IMR-90 (cell line): ENCODE data around the gene TRIM10. TPM values are rescaled to one million over a fixed set of nuclear protein-coding genes. Genes with fewer than 3 reads are reported as not detected.
A peak's percentile ranks its signal among the peaks of the same experiment; 100 is the strongest.

Experiments used
- ATAC-seq: fragments of 200-7000 bp; cut with Tn5 transposase; 2 replicates; pipeline ENCODE4 v1.9.1; 2020; ENCODE audit warnings: low read depth, mild to moderate bottlenecking, moderate library complexity
- BruUV-seq: library from RNA; stranded (reverse); fragments of 400-500 nt; replicated peaks from 2 replicates; lab custom pipeline; 2021; lab: Mats Ljungman, UMichigan
- CTCF ChIA-PET: fragments of 300-600 bp; formaldehyde crosslinking; extraction: SDS; loops from one replicate; lab custom pipeline; 2021; ENCODE audit warnings: antibody characterized with exemption; lab: Yijun Ruan, JAX
- POLR2A ChIA-PET: fragments of 300-600 bp; sonication (Branson Sonifier 250); formaldehyde crosslinking; loops from one replicate; lab custom pipeline; 2022; ENCODE audit warnings: antibody characterized with exemption; ENCODE audit not compliant: unreplicated experiment; lab: Charles Lee
- DNase-seq: peaks from one replicate; pipeline ENCODE4 v3.0.0; 2013
- H2AFZ ChIP-seq: replicated peaks from 2 replicates; pipeline ENCODE3; 2013; ENCODE audit warnings: low read length, mild to moderate bottlenecking; ENCODE audit not compliant: poor library complexity
- H2AK5ac ChIP-seq: 2 replicates; pipeline ENCODE4 v1.6.1; 2013; ENCODE audit warnings: low read depth, low read length, inconsistent platforms
- H2AK9ac ChIP-seq: replicated peaks from 2 replicates; pipeline ENCODE3; 2013; ENCODE audit warnings: mild to moderate bottlenecking, low read depth, low read length, moderate library complexity; ENCODE audit not compliant: poor library complexity
- H2BK120ac ChIP-seq: 2 replicates; pipeline ENCODE4 v1.6.1; 2013; ENCODE audit warnings: low read depth, low read length, inconsistent platforms
- H2BK15ac ChIP-seq: 3 replicates; pipeline ENCODE4 v1.6.1; 2013; ENCODE audit warnings: low read depth, low read length, inconsistent platforms
- H2BK20ac ChIP-seq: 2 replicates; pipeline ENCODE4 v1.6.1; 2013; ENCODE audit warnings: low read depth, mild to moderate bottlenecking, inconsistent platforms, low read length, moderate library complexity
- H2BK5ac ChIP-seq: 2 replicates; pipeline ENCODE4 v1.6.1; 2013; ENCODE audit warnings: mild to moderate bottlenecking, low read depth, low read length, inconsistent platforms; ENCODE audit not compliant: poor library complexity, severe bottlenecking
- H3K14ac ChIP-seq: replicated peaks from 2 replicates; pipeline ENCODE4 v1.6.1; 2013; ENCODE audit warnings: low read depth, low read length, inconsistent platforms
- H3K18ac ChIP-seq: 2 replicates; pipeline ENCODE4 v1.6.1; 2013; ENCODE audit warnings: low read depth, low read length, control low read depth
- H3K23ac ChIP-seq: 2 replicates; pipeline ENCODE4 v1.6.1; 2013; ENCODE audit warnings: low read depth, low read length, inconsistent platforms
- H3K27ac ChIP-seq: 2 replicates; pipeline ENCODE4 v1.5.1; 2013; ENCODE audit warnings: mild to moderate bottlenecking, control low read depth, low read length; ENCODE audit not compliant: insufficient read depth
- H3K27me3 ChIP-seq: 2 replicates; pipeline ENCODE4 v1.6.1; 2013; ENCODE audit warnings: low read length; ENCODE audit not compliant: control insufficient read depth, insufficient read depth
- H3K36me3 ChIP-seq: 2 replicates; pipeline ENCODE4 v1.6.1; 2013; ENCODE audit warnings: low read length, mixed read lengths; ENCODE audit not compliant: control insufficient read depth, insufficient read depth
- H3K4ac ChIP-seq: 2 replicates; pipeline ENCODE4 v1.6.1; 2013; ENCODE audit warnings: low read depth, low read length, inconsistent platforms
- H3K4me1 ChIP-seq: 2 replicates; pipeline ENCODE4 v1.6.1; 2013; ENCODE audit warnings: low read length, mixed read lengths; ENCODE audit not compliant: control insufficient read depth, insufficient read depth
- H3K4me2 ChIP-seq: 2 replicates; pipeline ENCODE4 v1.6.1; 2013; ENCODE audit warnings: low read depth, mild to moderate bottlenecking, control low read depth, low read length, moderate library complexity
- H3K4me3 ChIP-seq: 2 replicates; pipeline ENCODE4 v1.5.1; 2013; ENCODE audit warnings: low read depth, mild to moderate bottlenecking, control low read depth, low read length, moderate library complexity; ENCODE audit not compliant: insufficient read depth
- H3K56ac ChIP-seq: 2 replicates; pipeline ENCODE4 v1.6.1; 2013; ENCODE audit warnings: low read length, inconsistent platforms; ENCODE audit not compliant: insufficient read depth; ENCODE audit errors: extremely low read depth
- H3K79me1 ChIP-seq, 2 experiments: 2 replicates each; pipeline ENCODE4 v1.6.1; 2013; ENCODE audit warnings: low read length in 2 of 2, inconsistent platforms in 1 of 2, low read depth in 1 of 2
- H3K9ac ChIP-seq: 2 replicates; pipeline ENCODE4 v1.6.1; 2013; ENCODE audit warnings: low read depth, low read length, control low read depth
- H3K9me1 ChIP-seq: 2 replicates; pipeline ENCODE4 v1.6.1; 2013; ENCODE audit warnings: low read length, inconsistent platforms; ENCODE audit not compliant: insufficient read depth
- H3K9me3 ChIP-seq: 2 replicates; pipeline ENCODE4 v1.6.1; 2013; ENCODE audit warnings: low read length; ENCODE audit not compliant: control insufficient read depth, insufficient read depth
- H4K20me1 ChIP-seq: 2 replicates; pipeline ENCODE4 v1.6.1; 2013; ENCODE audit warnings: low read length, inconsistent platforms; ENCODE audit not compliant: insufficient read depth
- H4K5ac ChIP-seq: 2 replicates; pipeline ENCODE4 v1.6.1; 2013; ENCODE audit warnings: mild to moderate bottlenecking, low read depth, low read length, control low read depth
- H4K8ac ChIP-seq, 2 experiments: 2 replicates each; pipeline ENCODE4 v1.6.1; 2013; ENCODE audit warnings: low read depth in 2 of 2, low read length in 2 of 2, control low read depth in 1 of 2, inconsistent platforms in 1 of 2
- H4K91ac ChIP-seq: 2 replicates; pipeline ENCODE4 v1.6.1; 2013; ENCODE audit warnings: low read depth, low read length, inconsistent platforms; ENCODE audit not compliant: insufficient read depth
- BHLHE40 ChIP-seq: fragments of 150-350 bp; IDR thresholded peaks from 2 replicates; pipeline ENCODE4 v1.6.1; 2016; ENCODE audit warnings: mild to moderate bottlenecking, low read depth, low read length
- CTCF ChIP-seq: conservative IDR thresholded peaks from 2 replicates; pipeline ENCODE4 v1.5.1; 2012; ENCODE audit warnings: mild to moderate bottlenecking, low read depth, low read length, improper control_type of control experiment
- MAFK ChIP-seq: IDR thresholded peaks from 2 replicates; pipeline ENCODE4 v1.6.1; 2012; ENCODE audit warnings: low read depth, low read length, improper control_type of control experiment
- NFE2L2 ChIP-seq: fragments of 150-350 bp; IDR thresholded peaks from 2 replicates; pipeline ENCODE4 v1.6.1; 2016; ENCODE audit warnings: low read depth, mild to moderate bottlenecking, low read length
- POLR2A ChIP-seq: IDR thresholded peaks from 2 replicates; pipeline ENCODE4 v1.6.1; 2012; ENCODE audit warnings: mild to moderate bottlenecking, low read depth, low read length
- USF2 ChIP-seq: fragments of 150-350 bp; IDR thresholded peaks from 2 replicates; pipeline ENCODE4 v1.6.1; 2017; ENCODE audit warnings: mild to moderate bottlenecking, antibody characterized with exemption, low read length, low read depth
- WGBS, 2 experiments: methylation state at CpG; one replicate each; pipeline versions ENCODE4 v1.1.5 to v1.1.7; 2013; ENCODE audit warnings: missing lambda C conversion rate in 2 of 2; ENCODE audit not compliant: insufficient read length in 1 of 2; ENCODE audit errors: extremely low coverage in 2 of 2; 5-methylcytosine and 5-hydroxymethylcytosine counted together
- dilution Hi-C: fragments of 300-500 bp; cut with HindIII; formaldehyde crosslinking; loops from one replicate; pipeline ENCODE4 v1.14.3; 2018; ENCODE audit warnings: low sequenced_read_pairs; ENCODE audit not compliant: unreplicated experiment
- in situ Hi-C: fragments of 300-500 bp; cut with MboI; formaldehyde crosslinking; loops from 3 replicates; pipeline ENCODE4 v1.14.3; 2019; ENCODE audit warnings: low sequenced_read_pairs, inconsistent platforms, mixed read lengths
- intact Hi-C: fragments of 100-400 bp; cut with micrococcal nuclease; formaldehyde crosslinking; loops from 2 replicates; pipeline ENCODE4 v1.10.0; 2022
- polyA plus RNA-seq, 3 experiments: library from polyadenylated mRNA; depleted of rRNA; stranded (reverse); fragments of >200 nt; gene quantifications; 2 replicates each; pipeline ENCODE4 v1.2.3, GENCODE V29; 2012; ENCODE audit warnings: low replicate concordance in 1 of 3
- total RNA-seq: library from RNA; depleted of rRNA; stranded (reverse); fragments of >200 nt; gene quantifications from 2 replicates; pipeline ENCODE4 v1.2.3, GENCODE V29; 2012
- TF ChIP-seq, protein P1 (sequence below): fragments of 150-350 bp; IDR thresholded peaks from 2 replicates; pipeline ENCODE4 v1.6.1; 2016; ENCODE audit warnings: low read depth, mild to moderate bottlenecking, low read length, moderate library complexity, borderline replicate concordance

Gene TRIM10
- total and polyA plus RNA-seq, 2 of the 4 experiments (the other 2 are of a cell fraction): not detected

DNA sequence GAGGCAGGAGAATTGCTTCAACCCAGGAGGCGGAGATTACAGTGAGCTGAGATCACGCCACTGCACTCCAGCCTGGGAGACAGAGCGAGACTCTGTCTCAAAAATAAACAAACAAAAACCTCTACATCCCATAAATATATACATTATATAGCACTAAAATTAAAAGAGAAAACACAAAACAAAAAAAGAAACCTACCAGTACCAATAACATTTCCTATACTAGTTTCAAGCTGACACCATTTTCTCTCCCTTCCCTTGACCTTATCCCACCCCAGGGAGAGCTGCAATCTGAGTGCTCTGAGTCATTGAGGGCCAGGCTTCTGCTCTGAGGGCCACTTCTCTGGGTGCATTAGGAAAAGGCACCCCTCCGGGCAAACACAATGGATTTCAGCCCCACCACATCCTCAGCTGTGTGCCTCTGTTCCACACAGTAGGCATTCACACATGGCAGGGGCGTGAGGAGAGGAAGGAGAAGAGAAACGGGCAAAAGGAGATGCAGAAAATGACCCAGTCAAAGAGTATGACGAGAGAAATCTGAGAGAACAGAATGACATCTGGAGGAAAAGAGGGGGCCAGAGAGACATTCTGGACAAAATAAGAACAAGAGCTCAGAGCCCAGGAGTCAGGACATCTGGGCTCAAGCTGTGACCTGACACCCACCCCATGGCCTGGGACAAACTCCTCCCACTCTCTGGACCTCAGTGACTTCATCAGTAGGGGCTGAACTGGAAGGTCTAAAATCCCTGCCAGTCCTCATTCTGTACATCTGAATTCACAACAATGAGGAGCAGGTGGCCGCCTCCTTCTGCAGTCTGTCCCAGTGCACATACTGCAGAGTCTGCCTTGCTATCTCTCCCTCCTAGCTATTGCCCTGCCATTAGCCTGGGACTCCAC lies 34.0 kb upstream of the TRIM10 start:
- Histone ChIP-seq H4K91ac (no peak overlapping the region), H3K23ac (no peak overlapping the region), H2AK9ac (no peak overlapping the region), H3K79me1 (no peaks in the 10 kb centered on the region; a peak in 2 of 4 replicates), H3K36me3 (peaks cover 44% of the 10 kb centered on the region), H3K9me3 (no peaks in the 10 kb centered on the region), H3K9me1 (peaks cover 6% of the 10 kb centered on the region; the same call in 1 of the 2 replicates), H3K4me3 (no peak overlapping the region), H3K9ac (no peak overlapping the region), H4K8ac (no peak overlapping the region), H4K5ac (no peak overlapping the region), H2BK5ac (no peak overlapping the region), H3K27ac (no peak overlapping the region), H3K4me2 (no peak overlapping the region), H3K4me1 (peaks cover 2% of the 10 kb centered on the region; the same call in 1 of the 2 replicates), H3K27me3 (no peaks in the 10 kb centered on the region), H2AFZ (no peak overlapping the region), H3K56ac (no peak overlapping the region), H3K18ac (no peak overlapping the region), H3K4ac (no peak overlapping the region), H2BK120ac (no peak overlapping the region), H3K14ac (no peak overlapping the region), H2BK20ac (no peak overlapping the region), H2BK15ac (no peak overlapping the region), H2AK5ac (no peak overlapping the region), H4K20me1 (no peaks in the 10 kb centered on the region)
- ATAC-seq: peak; percentile 65
- WGBS, 2 experiments: 80% methylated on average over 3 of the region's 8 CpGs; no CpG with 5 or more reads in 1 of the 2 experiments
- dilution Hi-C loops (no loop called here), intact Hi-C loops (no loop called here), in situ Hi-C loops (no loop called here)
- ChIA-PET POLR2A (no interaction called here), CTCF (interaction anchor here (1.8 kb wide), 1 partner anchor 64 kb away, joined by 5 read pairs; no protein-coding TSS in a partner anchor)
- TF ChIP-seq BHLHE40 (no peak), CTCF (no peak), POLR2A (no peak), NFE2L2 (no peak), MAFK (no peak), USF2 (no peak)
- TF ChIP-seq, protein P1, sequence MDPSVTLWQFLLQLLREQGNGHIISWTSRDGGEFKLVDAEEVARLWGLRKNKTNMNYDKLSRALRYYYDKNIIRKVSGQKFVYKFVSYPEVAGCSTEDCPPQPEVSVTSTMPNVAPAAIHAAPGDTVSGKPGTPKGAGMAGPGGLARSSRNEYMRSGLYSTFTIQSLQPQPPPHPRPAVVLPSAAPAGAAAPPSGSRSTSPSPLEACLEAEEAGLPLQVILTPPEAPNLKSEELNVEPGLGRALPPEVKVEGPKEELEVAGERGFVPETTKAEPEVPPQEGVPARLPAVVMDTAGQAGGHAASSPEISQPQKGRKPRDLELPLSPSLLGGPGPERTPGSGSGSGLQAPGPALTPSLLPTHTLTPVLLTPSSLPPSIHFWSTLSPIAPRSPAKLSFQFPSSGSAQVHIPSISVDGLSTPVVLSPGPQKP: no peak
- BruUV-seq: no TSS peak
- no peak for DNase-seq
